Measurements from ENCODE around the gene RAB37.

DNA sequence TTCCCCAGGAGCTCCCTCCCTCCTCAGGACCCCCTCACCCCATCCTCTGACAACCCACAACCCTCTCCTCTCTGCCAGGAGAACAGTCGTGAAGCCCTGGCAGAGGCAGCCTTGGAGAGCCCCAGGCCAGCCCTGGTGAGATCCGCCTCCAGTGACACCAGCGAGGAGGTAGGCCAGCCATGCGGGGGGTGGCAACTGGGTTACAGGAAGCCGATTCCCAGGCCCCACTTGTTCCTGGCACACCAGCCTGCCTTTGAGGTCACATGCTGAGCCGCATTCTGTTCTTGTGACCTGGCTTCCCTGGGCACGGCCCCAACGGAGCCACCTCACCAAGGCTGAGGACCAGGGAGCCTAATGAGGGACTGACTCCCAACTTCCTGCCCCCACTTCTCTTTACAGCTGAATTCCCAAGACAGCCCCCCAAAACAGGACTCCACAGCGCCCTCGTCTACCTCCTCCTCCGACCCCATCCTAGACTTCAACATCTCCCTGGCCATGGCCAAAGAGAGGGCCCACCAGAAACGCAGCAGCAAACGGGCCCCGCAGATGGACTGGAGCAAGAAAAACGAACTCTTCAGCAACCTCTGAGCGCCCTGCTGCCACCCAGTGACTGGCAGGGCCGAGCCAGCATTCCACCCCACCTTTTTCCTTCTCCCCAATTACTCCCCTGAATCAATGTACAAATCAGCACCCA lies 31.2 kb downstream of the RAB37 start:
- TF ChIP-seq, protein P1, sequence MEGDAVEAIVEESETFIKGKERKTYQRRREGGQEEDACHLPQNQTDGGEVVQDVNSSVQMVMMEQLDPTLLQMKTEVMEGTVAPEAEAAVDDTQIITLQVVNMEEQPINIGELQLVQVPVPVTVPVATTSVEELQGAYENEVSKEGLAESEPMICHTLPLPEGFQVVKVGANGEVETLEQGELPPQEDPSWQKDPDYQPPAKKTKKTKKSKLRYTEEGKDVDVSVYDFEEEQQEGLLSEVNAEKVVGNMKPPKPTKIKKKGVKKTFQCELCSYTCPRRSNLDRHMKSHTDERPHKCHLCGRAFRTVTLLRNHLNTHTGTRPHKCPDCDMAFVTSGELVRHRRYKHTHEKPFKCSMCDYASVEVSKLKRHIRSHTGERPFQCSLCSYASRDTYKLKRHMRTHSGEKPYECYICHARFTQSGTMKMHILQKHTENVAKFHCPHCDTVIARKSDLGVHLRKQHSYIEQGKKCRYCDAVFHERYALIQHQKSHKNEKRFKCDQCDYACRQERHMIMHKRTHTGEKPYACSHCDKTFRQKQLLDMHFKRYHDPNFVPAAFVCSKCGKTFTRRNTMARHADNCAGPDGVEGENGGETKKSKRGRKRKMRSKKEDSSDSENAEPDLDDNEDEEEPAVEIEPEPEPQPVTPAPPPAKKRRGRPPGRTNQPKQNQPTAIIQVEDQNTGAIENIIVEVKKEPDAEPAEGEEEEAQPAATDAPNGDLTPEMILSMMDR (IDR thresholded peaks at IDR 0.05): no peak
- peak in 1 of 2 donors; percentile 55 for TF ChIP-seq POLR2A (IDR thresholded peaks at IDR 0.05)

All from adrenal gland (tissue), 5 donors.